HFF-Myc (cell line): ENCODE data around the gene C6orf15.

Experiments used
- DNase-seq: peaks from one replicate; pipeline ENCODE4 v3.0.0-alpha.2; 2011; ENCODE audit warnings: low read depth; ENCODE audit errors: extremely low read depth
- H3K4me3 ChIP-seq: replicated peaks from 2 replicates; pipeline ENCODE4 v1.5.1; 2011; ENCODE audit warnings: low read depth, mild to moderate bottlenecking, control low read depth, low read length
- TF ChIP-seq, protein P1 (sequence below): IDR thresholded peaks from 2 replicates; pipeline ENCODE4 v1.5.1; 2012; ENCODE audit warnings: mild to moderate bottlenecking, low read depth, low read length, control low read depth; ENCODE audit errors: missing control alignments

The C6orf15 gene

DNA sequence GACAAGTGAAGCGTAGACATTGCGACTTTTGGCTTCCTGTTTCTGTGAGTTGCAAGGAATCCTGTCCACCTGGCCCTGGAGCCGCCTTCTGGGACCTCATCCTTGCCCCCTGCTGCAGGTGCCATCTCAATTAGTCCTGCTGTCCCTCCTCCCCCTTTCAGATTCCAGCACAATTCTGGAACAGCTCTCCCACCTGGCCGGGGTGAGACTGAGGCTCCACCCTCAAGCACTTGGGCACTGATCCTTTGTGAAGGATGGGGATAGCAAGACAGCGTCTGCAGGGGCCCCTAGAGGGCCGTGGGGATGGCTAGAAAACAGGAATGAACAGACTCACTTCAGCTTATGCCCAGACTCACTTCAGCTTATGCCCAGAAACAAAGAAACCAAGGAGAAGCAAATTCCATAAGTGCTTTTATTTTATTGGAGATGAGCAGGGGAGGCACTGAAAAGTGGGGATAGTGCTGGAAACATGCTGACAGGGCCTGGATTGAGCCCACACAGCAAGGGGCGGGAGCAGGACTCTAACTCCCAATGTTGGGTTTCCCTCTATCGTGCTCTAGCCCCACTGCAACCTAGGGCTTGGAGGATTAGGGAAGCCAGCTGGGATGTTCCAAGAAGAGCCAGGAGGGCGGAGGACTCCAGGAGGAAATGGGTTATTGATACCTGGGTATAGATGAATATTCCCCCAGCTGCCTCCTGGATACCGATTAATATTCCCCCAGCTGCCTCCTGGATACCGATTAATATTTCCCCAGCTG, 1.4 kb downstream of the C6orf15 start:
- no peak for DNase-seq
- TF ChIP-seq, protein P1, sequence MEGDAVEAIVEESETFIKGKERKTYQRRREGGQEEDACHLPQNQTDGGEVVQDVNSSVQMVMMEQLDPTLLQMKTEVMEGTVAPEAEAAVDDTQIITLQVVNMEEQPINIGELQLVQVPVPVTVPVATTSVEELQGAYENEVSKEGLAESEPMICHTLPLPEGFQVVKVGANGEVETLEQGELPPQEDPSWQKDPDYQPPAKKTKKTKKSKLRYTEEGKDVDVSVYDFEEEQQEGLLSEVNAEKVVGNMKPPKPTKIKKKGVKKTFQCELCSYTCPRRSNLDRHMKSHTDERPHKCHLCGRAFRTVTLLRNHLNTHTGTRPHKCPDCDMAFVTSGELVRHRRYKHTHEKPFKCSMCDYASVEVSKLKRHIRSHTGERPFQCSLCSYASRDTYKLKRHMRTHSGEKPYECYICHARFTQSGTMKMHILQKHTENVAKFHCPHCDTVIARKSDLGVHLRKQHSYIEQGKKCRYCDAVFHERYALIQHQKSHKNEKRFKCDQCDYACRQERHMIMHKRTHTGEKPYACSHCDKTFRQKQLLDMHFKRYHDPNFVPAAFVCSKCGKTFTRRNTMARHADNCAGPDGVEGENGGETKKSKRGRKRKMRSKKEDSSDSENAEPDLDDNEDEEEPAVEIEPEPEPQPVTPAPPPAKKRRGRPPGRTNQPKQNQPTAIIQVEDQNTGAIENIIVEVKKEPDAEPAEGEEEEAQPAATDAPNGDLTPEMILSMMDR: no peak
- no peak overlapping the region for H3K4me3 ChIP-seq

GRCh38 chr6:31107052-31107451, 5.3 kb downstream of the C6orf15 start:
- TF ChIP-seq, protein P1: no peak
- no peak for DNase-seq
- no peak overlapping the region for H3K4me3 ChIP-seq

DNA sequence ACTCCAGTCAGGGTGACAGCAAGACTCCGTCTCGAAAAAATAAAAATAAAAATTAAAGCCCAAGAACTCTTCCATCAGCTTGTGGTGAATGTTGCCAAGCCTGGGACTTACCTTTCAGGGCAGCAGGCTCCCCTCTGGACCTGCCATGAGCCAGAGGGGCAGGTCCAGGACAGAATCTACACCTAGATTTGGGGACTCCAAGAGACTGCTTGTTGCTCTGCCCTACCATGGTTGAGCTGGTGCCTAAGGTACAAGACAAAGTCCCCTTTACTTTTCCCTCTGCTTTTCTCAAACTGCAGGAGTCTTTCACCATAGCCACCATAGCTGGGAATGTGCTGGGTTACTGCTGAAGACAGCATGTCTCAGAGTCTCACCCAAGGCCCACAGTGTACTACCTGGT, 9.2 kb downstream of the C6orf15 start:
- no peak for DNase-seq
- TF ChIP-seq, protein P1: no peak
- no peak overlapping the region for H3K4me3 ChIP-seq

- DNase-seq: no peak
- H3K4me3 ChIP-seq: no peak overlapping the region
- TF ChIP-seq, protein P1: no peak
Observed at GRCh38 chr6:31098449-31098938, 13.9 kb downstream of the C6orf15 start.

GRCh38 chr6:31096656-31097055, 15.7 kb downstream of the C6orf15 start:
- TF ChIP-seq, protein P1: no peak
- no peak for DNase-seq
- H3K4me3 ChIP-seq: no peak overlapping the region

DNA sequence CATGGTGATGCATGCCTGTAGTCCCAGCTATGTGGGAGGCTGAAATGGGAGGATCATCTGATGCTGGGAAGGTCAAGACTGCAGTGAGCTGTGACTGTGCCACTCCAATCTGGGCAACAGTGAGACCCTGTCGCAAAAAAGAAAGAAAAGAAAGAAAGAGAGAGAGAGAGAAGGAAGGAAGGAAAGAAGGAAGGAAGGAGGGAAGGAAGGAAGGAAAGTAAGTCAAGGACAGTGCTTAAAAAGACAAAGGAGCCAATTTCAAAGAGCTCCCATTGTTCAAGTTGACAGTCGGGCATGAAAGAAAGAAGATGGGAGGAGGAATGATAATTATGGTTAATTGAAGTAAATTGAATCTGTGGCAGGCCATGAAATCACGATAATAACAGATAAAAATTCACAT, 16.2 kb downstream of the C6orf15 start:
- TF ChIP-seq, protein P1: no peak
- no peak for DNase-seq
- H3K4me3 ChIP-seq: no peak overlapping the region
